ENCODE data around the gene DHRS3. TPM values are rescaled to one million over a fixed set of nuclear protein-coding genes. Genes with fewer than 3 reads are reported as not detected.
"Not testable (repeated sequence)": the region's sequence is repeated elsewhere in the genome, so short reads cannot be mapped to it uniquely, and the experiment has no call there.

DHRS3 gene
- total RNA-seq, result 13.0 TPM

GRCh38 chr1:12617901-12618660 is at the start of gene DHRS3:
DHRS3 (minus strand) TSS chr1:12618210; CDS start chr1:12617348, 862 bp downstream.
- DNase-seq (ENCODE audit: low spot score in 2 of 2) (peak in 1 of 2 donors; percentile 70), FAIRE-seq (no peak)

GRCh38 chr1:12666141-12666735 is 48.2 kb upstream of the DHRS3 start:
- FAIRE-seq (no peak), DNase-seq (ENCODE audit: low spot score in 2 of 2) (no peak)

DNA sequence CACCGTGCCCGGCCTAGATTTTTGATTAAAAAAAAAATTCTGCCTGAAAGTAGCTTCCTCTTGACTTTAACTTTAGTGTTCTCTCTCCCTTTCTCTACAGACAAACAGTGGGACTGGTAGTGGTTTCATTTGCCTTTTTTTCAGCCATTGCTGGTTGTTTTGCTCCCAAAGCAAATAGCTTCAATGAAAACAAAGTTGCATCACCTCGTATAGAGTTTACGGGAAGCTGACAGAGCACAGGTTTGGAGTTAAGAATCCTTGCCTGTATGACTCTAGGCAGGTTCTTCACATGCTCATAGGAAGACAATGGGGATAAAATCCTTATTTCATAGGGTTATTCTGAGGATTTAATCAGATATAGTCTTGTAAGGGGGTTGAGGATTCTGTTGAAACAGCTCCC is 47.5 kb upstream of the DHRS3 start:
- FAIRE-seq (no peak), DNase-seq (ENCODE audit: low spot score in 2 of 2) (no peak)

GRCh38 chr1:12662556-12662955 is 44.5 kb upstream of the DHRS3 start:
- no peak for FAIRE-seq

GRCh38 chr1:12661606-12662219 is 43.7 kb upstream of the DHRS3 start:
- FAIRE-seq (no peak), DNase-seq (ENCODE audit: low spot score in 2 of 2) (no peak)

More at GRCh38 chr1:12662556-12662955, 44.5 kb upstream of the DHRS3 start:
- DNase-seq (ENCODE audit: low spot score in 2 of 2), result no peak

- FAIRE-seq, result no peak
- peak; percentile 59 to 90 for DNase-seq (ENCODE audit: low spot score in 2 of 2)
These were observed 40.8 kb upstream of the DHRS3 start for GRCh38 chr1:12658531-12659453.

- not testable (repeated sequence) for FAIRE-seq; DNase-seq (ENCODE audit: low spot score in 2 of 2)
These were observed 40.0 kb upstream of the DHRS3 start for GRCh38 chr1:12657885-12658512.

DNA sequence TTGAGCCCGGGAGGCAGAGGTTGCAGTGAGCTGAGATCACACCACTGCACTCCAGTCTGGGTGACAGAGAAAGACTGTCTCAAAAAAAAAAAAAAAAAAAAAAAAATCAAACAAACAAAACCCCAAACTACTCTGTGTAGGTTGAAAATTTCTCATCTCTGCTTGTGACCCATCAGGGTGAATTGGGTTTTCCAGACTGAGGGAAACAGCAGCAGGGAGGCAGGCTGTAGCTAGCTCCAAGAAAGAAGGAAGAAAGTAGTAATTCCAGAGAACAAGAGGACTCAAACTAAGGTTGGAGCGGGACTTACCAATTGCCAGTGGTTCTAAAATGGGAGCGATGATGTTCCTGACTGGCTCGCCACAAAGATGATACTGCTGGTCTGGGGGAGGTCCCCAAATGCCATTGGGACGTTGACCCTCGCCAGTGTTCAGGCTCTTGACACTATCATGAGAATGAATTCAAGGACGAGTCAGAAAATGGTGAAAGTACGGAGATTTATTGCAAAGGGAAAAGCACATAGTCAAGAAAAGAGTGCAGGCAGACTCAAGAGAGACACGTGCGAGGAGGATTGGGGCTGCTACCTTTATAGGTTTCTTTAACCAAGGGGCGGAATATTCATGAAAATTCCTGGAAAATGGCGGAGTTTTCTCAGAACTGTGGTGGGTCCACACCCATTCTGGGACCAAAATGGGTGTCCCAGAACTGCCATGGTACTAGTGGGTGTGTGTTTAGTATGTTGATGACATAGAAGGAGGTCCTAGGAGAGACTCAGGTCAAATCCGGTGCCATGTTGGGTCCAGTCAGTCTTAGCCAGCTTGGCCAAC is 39.3 kb upstream of the DHRS3 start:
- no peak for FAIRE-seq

GRCh38 chr1:12656575-12656974 is 38.6 kb upstream of the DHRS3 start:
- DNase-seq (ENCODE audit: low spot score in 2 of 2) (no peak), FAIRE-seq (no peak)

More for the DNA sequence above, 39.3 kb upstream of the DHRS3 start:
- no peak for DNase-seq (ENCODE audit: low spot score in 2 of 2)

DNA sequence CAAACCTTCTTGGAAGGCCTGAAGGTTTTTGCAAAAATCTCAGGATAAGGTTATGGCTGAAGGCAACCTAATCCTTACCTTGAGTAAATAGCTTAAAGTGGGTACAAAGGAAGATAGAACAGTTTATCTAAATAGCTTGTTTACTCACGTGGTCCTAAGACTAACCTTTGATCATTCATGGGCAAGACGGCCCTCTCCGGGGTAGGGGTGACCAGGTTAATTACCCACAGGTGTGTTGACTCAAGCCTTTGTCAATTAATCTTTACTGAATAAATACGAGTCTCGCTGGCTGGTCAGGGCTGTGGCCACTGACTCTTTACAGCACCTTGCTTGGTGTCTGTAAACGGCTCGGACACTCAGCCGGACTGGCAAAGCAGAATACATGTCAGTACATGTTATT is 36.6 kb upstream of the DHRS3 start:
- no peak for FAIRE-seq

DNA sequence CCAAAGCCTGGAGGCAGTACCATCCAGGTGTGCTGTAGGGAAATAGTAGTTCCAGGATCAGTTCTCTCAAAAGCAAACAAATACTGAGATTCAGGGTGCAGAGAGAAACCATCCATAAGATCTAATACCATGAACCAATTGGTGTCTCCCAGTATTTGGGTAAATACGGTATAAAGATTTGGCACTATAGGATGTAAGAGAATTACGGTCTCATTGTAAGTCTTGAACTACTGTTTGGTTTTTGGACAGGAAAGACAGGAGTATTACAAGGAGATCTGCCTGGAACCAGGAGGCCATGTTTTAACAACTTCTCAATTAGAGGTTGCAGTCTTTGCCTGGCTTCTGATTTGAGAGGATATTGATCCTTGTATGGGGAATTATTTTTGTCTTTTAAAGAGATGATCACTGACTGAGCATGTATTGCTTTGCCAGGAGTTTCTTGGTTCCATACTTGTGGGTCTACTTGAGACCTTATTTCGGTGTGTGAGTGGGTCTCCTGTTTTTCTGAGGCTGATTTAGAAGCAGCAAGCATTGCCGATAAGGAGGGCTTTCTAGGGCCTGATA is 36.1 kb upstream of the DHRS3 start:
- FAIRE-seq, result no peak

More for the DNA sequence above, 36.6 kb upstream of the DHRS3 start:
- DNase-seq (ENCODE audit: low spot score in 2 of 2), result no peak

DNA sequence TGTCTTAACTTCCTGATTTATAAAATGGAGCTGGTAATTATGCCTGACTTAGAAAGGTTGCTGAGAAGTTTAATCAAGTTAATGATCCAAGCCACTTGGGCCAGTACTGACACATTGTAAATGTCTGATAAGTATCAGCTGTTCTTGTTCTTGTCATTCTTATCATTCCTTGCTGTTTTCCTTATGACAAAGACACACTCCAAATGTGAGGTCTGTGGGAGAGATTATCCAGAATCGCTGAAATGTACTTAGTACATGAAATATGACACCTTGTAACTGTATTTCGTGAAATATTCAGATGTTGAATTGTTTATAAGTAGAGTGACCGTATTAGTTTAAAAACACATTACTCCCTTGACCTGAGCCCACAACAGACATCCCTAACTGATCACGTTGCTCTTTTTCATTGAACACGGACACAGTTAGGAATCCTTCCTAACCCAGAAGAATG is 32.0 kb upstream of the DHRS3 start:
- no peak for DNase-seq (ENCODE audit: low spot score in 2 of 2)
- FAIRE-seq, result no peak

More for the DNA sequence above, 36.1 kb upstream of the DHRS3 start:
- DNase-seq (ENCODE audit: low spot score in 2 of 2), result no peak

DNA sequence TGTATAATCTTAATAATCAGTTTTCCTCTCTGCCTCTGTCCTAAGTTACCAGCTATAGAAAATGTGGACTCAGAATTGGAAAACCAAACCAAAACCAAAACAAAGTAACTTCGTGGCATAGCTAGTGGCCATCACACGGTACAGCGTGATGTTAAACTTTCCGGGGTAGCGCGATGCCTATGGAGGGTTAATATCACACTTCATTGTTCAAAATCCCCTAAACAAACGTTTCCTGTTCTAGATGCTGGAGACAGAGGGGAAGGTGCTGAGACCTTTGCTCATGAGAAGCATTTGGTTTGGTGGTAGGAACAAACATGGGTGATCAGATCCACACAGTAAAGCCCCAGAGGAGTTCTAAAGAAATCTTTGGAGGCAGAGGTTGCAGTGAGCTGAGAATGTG is 30.7 kb upstream of the DHRS3 start:
- FAIRE-seq (no peak), DNase-seq (ENCODE audit: low spot score in 2 of 2) (no peak)

DNA sequence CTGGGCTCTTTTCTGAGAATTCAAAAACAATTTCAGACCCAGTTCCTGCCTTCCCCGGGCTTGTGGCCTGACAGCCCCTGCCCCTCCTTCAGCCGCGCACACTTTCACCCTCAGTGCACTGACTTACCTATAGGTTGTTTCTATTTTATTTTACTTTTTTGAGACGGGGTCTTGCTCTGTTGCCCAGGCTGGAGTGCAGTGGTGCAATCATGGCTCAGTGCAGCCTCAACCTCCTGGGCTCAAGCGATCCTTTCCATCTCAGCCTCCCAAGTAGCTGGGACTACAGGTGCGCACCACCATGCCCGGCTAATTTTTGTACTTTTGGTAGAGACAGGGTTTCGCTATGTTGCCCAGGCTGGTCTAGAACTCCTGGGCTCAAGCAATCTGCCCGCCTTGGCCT is 27.4 kb upstream of the DHRS3 start:
- not testable (repeated sequence) for FAIRE-seq; DNase-seq (ENCODE audit: low spot score in 2 of 2)

- DNase-seq (ENCODE audit: low spot score in 2 of 2), result no peak
- FAIRE-seq, result no peak
These were observed 26.8 kb upstream of the DHRS3 start for GRCh38 chr1:12644829-12645228.

DNA sequence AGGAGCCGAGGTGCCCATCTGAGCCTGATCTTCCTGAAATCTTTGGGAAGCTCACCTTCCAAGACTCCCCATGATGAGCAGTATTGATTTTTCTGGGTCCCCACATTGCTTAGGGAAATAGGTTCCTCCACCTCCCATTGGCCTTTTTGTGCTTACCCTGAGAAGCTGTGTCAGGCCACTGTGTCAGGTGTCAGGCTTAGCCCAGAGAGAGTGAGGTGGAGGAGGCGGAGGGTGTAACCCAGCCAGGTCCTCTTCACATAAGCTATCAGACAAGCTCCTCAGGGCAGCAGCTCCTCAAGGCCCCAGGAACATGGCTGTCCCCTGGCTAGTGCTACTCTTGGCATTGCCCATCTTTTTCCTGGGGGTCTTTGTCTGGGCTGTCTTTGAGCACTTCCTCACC is 26.2 kb upstream of the DHRS3 start:
- FAIRE-seq (no peak), DNase-seq (ENCODE audit: low spot score in 2 of 2) (no peak)

GRCh38 chr1:12643785-12644184 is 25.8 kb upstream of the DHRS3 start, which contains the start of gene AADACL4:
AADACL4 (plus strand) TSS chr1:12644085; CDS start chr1:12644547, 462 bp downstream.
- no peak for DNase-seq (ENCODE audit: low spot score in 2 of 2)
- no peak for FAIRE-seq

GRCh38 chr1:12643079-12643478 is 25.1 kb upstream of the DHRS3 start:
- FAIRE-seq (no peak), DNase-seq (ENCODE audit: low spot score in 2 of 2) (no peak)

- no peak for FAIRE-seq
- no peak for DNase-seq (ENCODE audit: low spot score in 2 of 2)
These were observed 22.9 kb upstream of the DHRS3 start for GRCh38 chr1:12640958-12641272.
